ENCODE data around the gene LHFPL3.

DNA sequence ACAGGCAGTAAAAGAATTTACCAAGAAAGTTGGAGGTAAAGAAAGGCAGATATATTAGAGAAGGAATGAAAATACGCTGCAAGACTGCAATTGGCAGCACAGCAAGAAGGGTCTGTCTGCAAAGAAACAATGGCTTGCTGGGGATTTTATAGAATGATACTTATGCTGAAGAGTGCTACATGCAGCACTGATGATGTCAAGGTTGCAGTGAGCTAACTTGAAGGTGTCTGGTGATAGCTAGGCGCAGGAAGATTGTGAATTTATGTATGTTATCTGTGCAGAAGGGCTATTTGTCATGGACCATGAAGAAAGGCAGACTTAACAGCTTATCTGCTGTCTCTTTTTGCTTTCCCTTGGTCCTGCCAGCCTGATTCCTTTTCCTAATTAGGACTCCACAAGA is 366.3 kb downstream of the LHFPL3 start:
- no peak for TF ChIP-seq POLR2AphosphoS5 (IDR thresholded peaks at IDR 0.05; ENCODE audit: insufficient read depth, low read depth, low read length)
- TF ChIP-seq EZH2 (IDR thresholded peaks at IDR 0.05; ENCODE audit: borderline replicate concordance, low read depth, low read length, severe bottlenecking), result no peak
- no peak for TF ChIP-seq CTCF (IDR thresholded peaks at IDR 0.05; ENCODE audit: extremely low read depth in 1 of 2, insufficient read depth in 1 of 2, low read depth in 1 of 2, low read length in 2 of 2)

Data from endothelial cell of umbilical vein (primary cell).